GM19328 (cell line): ENCODE data around the gene MACROD2.

Experiments
- ATAC-seq: cut with Tn5 transposase; IDR thresholded peaks from one replicate; pipeline ENCODE4 v1.9.1; 2021; ENCODE audit warnings: mild to moderate bottlenecking, moderate library complexity; ENCODE audit not compliant: unreplicated experiment

The MACROD2 gene

GRCh38 chr20:14698125-14698524, 702.8 kb downstream of the MACROD2 start:
- no peak for ATAC-seq

- ATAC-seq, result no peak
Measured at GRCh38 chr20:14698605-14699373, 703.5 kb downstream of the MACROD2 start.

- ATAC-seq, result no peak
Measured at GRCh38 chr20:14700639-14700960, 705.3 kb downstream of the MACROD2 start.

GRCh38 chr20:14701326-14701725, 706.0 kb downstream of the MACROD2 start:
- no peak for ATAC-seq

GRCh38 chr20:14706555-14706954, 711.2 kb downstream of the MACROD2 start:
- no peak for ATAC-seq

GRCh38 chr20:14707026-14707680, 711.8 kb downstream of the MACROD2 start:
- no peak for ATAC-seq

GRCh38 chr20:14707865-14708596, 712.7 kb downstream of the MACROD2 start:
- no peak for ATAC-seq

GRCh38 chr20:14709439-14709838, 714.1 kb downstream of the MACROD2 start:
- no peak for ATAC-seq

- ATAC-seq, result no peak
Measured at GRCh38 chr20:14710951-14711350, 715.6 kb downstream of the MACROD2 start.

GRCh38 chr20:14711652-14712051, 716.3 kb downstream of the MACROD2 start:
- no peak for ATAC-seq

- no peak for ATAC-seq
Measured at GRCh38 chr20:14712302-14712739, 717.0 kb downstream of the MACROD2 start.

GRCh38 chr20:14715400-14715799, 720.1 kb downstream of the MACROD2 start:
- ATAC-seq, result no peak

GRCh38 chr20:14716351-14716801, 721.1 kb downstream of the MACROD2 start:
- ATAC-seq, result no peak

- peak; percentile 77 for ATAC-seq
Measured at GRCh38 chr20:14717134-14717999, 722.1 kb downstream of the MACROD2 start.

- no peak for ATAC-seq
Measured at GRCh38 chr20:14720251-14720650, 724.9 kb downstream of the MACROD2 start.

GRCh38 chr20:14721926-14722452, 726.7 kb downstream of the MACROD2 start:
- no peak for ATAC-seq

GRCh38 chr20:14723614-14724013, 728.3 kb downstream of the MACROD2 start:
- no peak for ATAC-seq

GRCh38 chr20:14724036-14724435, 728.7 kb downstream of the MACROD2 start:
- no peak for ATAC-seq

GRCh38 chr20:14724468-14724867, 729.2 kb downstream of the MACROD2 start:
- no peak for ATAC-seq

GRCh38 chr20:14726591-14726990, 731.3 kb downstream of the MACROD2 start:
- ATAC-seq, result no peak
